OCI-M2 (cell line): ENCODE data around the gene PLXNA4.
"Not testable (repeated sequence)": the region's sequence is repeated elsewhere in the genome, so short reads cannot be mapped to it uniquely, and the experiment has no call there.

Experiments used
- DNase-seq: peaks from one replicate; lab custom pipeline; 2025; ENCODE audit not compliant: unreplicated experiment; lab: John Stamatoyannopoulos, UW

Gene PLXNA4

GRCh38 chr7:132397070-132397469 lies 179.2 kb downstream of the PLXNA4 start:
- DNase-seq, result no peak

DNA sequence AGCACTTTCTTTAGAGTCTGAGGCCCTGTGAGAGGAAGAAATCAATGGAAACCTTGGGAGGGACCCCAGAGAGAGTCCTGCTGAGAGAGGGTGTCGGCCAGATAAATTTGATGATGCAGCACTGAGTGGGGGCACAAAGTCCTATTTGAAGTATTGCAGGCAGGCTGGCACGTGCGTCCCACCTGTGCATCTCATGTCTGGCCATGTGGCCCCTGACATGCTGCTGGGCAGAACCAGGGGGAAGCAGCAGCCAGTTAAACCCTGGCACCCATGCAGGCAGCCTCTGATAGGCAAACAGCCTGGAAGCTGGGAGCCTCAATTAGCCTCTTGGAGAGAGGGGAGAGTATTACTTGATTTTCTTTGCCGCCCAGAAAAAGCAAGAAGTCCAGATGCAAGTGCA lies 180.9 kb downstream of the PLXNA4 start:
- DNase-seq, result no peak

DNA sequence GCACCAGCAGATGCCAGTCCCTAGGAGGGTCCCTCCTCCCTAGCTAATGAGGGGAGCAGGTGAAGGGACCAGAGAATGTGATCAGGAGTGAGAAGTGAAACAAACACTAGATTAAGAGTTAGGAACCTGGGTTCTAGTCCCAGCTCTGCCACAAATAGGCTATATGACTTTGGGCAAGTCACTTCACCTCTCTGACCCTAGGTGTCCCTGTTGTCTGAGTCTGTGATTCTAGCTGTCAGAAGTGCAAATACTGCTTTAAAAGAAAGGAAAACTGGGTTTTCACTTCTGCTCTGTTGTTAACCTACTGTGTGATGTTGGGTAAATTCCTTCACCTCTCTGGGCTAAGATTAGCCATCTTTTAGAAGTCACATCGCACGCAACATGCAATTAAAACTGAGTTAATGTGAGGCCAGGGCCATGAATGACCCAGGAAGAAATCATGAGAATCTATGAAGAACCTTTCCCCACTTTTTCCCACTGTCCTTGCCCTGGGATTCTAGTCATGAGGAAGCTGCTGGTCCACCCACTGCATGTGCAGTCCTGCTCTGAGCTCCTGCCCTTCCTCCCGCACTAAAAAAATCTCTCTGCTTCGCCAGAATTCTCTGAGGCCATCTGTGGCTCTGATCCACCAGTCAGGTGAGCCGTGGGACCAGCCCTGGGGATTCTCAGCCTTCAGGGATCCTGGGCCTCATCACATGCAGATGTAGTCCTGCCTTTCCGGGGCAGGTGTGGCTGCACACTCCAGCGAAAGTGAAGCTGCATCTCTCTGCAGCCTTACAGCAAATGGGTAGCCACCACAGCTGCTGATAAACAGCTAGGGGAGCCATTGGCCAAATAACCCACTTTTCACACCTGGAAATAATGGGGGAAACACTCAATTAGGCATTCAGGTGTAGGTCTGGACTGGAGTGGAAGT lies 181.7 kb downstream of the PLXNA4 start:
- DNase-seq, result no peak

- DNase-seq, result no peak
These were observed 182.4 kb downstream of the PLXNA4 start for GRCh38 chr7:132393789-132394261.

DNA sequence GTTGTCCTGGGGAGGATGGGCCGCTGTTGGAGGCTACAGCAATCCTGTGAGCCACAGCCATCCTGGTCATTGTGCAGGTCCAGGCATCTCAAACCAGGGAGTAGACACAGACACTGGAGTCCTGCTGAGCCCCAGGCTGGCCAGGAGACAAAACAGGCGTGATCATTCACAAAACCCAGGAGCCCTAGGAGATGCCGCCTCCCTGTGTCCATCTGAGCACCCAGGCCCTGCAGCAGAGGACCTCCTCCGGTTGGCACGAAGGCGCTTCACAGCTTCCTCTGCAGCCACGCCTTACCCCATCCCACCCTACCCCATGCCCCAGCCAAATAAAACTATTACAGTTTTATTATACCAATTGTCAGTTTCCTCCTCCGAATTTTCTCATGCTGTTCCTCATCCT lies 183.6 kb downstream of the PLXNA4 start:
- no peak for DNase-seq

GRCh38 chr7:132390705-132391104 lies 185.6 kb downstream of the PLXNA4 start:
- no peak for DNase-seq

- not testable (repeated sequence) for DNase-seq
These were observed 186.2 kb downstream of the PLXNA4 start for GRCh38 chr7:132390049-132390448.

- no peak for DNase-seq
These were observed 187.6 kb downstream of the PLXNA4 start for GRCh38 chr7:132388688-132389087.

DNA sequence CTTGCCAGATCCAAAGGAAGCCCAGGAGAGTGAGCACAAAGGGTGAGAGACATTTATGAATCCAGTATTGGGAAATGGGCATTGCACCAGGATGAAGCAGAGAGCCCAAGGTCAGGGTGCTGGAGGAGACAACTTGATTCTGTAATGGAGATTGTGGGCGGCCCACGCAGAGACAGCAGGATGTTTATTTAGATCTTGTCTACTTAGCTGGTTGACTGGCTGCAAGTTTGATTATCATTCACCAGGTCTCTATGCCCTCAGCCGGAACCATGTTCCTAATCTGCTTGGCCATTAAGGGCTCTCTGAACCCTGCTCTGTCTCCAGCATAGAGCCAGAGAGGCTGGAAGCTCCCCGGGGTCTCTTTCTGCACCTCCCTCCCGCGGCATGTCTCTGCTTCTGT lies 188.7 kb downstream of the PLXNA4 start:
- DNase-seq, result no peak

DNA sequence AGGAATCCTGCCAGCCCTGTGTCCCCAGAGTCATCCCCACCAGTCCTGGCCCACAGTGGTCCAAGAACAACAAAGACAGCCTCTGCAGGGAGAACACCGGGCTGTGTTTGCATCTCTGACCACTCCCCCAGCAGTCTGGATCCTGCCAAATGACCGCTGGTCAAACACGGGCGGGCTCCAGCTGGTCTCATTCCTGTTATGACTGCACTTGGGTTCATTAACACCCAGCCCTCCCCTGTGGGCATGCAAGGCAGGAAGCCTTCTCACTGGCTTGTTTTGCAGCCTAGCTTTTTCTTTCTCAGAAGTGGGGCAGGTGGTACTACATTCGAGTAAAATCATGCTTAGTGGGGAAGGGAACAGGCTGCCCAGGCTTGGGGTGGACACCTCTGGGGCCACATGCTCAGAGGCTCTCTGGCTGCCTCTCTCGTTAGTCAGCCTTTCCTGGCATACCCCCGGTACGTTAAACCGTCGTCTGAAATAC lies 190.0 kb downstream of the PLXNA4 start:
- no peak for DNase-seq

- no peak for DNase-seq
These were observed 192.3 kb downstream of the PLXNA4 start for GRCh38 chr7:132383962-132384361.

- DNase-seq, result no peak
These were observed 194.4 kb downstream of the PLXNA4 start for GRCh38 chr7:132381742-132382472.

DNA sequence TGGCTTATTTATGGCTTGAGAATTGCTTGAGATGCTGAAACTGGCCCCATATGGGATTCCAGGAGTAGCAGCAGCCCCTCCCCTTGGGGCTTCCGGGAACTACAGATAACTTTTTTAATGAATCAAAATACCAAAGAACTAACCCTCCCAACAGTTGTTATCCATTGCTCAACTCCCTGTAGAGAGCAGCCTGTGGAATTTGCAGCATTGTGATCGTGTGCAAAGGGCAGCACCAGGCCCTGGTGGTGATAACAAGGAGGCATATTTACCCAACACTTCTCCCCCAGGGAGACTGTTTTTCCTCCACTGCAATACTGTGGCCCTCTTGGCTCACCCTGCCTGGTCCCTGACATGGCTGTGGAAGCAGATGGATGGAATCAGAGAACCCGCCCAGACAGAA lies 196.2 kb downstream of the PLXNA4 start:
- DNase-seq, result no peak

- no peak for DNase-seq
These were observed 197.0 kb downstream of the PLXNA4 start for GRCh38 chr7:132379292-132379691.

DNA sequence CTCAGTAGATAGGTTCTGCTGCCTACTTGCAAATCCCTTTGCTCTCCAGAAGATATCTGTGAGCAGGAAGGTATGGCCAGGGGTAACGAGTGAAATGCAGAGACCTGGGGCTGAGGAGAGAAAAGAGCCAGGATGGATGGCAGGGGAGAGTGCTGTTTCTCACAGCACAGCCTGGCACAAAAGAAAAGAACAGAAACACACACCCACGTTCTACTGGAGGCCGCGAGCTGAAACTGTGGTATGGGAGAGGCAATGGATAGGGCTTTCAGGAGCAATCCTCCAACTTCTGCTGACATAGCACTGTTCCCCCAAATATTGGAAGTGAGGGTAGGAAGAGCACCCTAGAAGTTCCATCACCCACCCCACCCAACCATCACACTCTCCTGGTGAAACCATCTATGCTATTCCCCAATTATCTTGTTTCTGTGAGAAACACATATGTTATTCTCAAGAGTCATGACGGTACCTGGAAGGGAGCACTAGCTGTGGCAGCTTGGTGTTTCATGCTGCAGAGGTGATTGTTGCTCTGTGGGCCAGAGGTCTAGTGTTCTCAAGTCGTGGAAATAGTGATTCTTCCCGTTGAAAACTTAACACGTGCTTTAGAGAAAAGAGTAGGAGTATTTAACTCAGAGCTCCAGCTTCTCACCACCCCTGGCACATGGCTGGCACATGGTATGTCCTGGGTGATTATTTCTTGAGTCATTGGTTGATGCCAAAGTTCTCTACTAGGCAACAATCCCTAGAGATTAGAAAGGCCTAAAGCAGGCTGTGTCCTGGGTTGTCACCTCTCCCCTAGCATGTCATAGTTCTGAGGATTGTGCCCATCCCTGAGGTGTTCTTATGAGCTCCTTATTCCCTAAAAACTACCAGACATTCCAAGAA lies 198.3 kb downstream of the PLXNA4 start:
- DNase-seq, result no peak

DNA sequence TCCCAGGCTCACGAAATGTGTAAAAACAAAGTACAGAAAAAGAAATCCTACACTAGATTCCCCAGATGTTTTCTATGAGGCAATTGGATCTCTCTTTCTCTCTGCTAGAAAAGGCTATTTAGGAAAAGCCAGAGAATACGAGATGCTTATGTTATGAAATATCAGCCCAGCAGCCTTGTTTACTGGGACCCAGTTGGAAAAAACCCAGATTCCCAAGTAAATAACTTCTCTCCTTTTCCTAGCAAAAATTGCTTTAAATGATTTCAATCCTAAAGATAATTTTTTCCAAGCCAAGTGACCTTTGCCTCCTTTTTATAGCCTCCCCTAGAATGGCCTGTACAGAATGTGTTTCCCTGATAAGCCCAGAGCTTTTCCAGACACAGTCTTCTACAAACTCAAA lies 199.3 kb downstream of the PLXNA4 start:
- no peak for DNase-seq

DNA sequence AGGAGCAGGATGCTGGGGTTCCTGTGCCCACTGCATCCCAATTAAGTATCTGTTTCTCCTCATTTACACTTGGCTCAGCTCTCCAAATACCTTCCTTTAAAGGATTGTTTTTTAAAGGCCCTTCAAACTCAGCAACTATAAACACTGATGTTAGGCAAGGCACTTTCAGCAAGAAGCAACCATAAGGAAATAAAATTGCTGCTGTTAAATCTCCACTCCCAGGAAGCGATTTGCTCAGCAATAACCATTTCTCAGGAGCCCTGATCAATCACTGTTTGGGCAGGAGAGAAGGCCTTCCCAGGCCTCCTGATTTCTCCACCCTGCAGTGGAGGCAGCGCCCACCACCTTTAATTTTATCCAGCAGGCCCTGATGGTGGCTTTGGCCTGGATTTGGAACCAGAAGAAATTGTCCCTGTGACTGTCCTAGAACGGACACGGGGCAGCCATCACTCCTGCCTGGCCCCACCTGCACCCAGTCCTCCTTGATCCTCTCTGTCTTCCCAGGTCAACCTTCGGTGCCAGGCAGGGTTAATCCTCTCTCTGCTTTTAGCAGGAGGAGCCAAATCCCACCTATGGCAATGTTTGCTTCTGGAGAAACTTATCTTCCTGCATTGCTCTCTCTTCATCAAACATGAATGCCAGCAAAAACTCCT lies 199.8 kb downstream of the PLXNA4 start:
- DNase-seq, result no peak

DNA sequence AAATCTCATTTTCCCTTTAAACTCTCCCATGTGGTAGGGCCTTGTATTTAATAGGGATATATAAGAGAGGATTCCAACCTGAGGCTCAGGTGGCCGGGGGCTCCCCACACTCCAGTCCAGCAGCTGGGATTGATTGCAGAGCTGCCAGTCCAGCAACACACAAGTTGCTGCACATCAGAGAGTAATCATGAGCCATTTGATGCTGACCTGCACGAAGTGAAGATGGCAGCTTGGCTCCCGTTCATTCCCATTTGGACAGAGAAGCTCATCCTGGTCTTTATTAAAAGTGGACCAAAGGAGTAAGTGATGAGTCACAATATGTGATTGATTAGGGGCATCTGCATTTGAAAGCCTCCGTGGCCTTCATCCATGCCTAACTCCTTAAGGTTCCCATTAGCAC lies 202.4 kb downstream of the PLXNA4 start:
- DNase-seq, result no peak

- no peak for DNase-seq
These were observed 203.2 kb downstream of the PLXNA4 start for GRCh38 chr7:132373041-132373440.

DNA sequence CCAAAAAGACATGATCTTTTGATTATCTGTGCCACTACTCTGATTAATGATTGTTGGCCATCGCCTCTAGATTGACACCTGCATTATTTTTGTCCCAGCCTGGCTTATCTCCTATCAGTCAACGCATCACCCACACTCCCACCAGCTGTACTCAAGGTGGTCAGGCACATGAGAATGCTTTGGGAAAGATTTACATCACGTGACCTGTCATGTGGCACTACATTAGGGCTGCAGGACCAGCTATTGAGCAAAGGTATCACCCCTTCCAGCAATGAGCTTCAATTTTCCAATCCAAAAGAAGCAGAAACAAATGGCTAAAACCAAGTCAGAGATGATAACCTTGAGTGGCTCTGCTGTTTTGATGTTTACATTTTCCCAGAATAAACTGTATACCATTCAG lies 204.3 kb downstream of the PLXNA4 start:
- DNase-seq, result no peak
